Epithelial cell of esophagus (primary cell): ENCODE data around the gene AMY1C.
A peak's percentile ranks its signal among the peaks of the same experiment; 100 is the strongest.

ENCODE experiments used
- DNase-seq: peaks from one replicate; pipeline ENCODE4 v3.0.0; 2010; ENCODE audit warnings: low read depth
- H3K4me3 ChIP-seq: 2 replicates; pipeline ENCODE4 v1.5.1; 2011; ENCODE audit warnings: mild to moderate bottlenecking, low read length, control low read depth
- CTCF ChIP-seq: IDR thresholded peaks from 2 replicates; pipeline ENCODE4 v1.5.1; 2011; ENCODE audit warnings: low read depth, mild to moderate bottlenecking, low read length, control low read depth, inconsistent platforms; ENCODE audit not compliant: insufficient read depth; ENCODE audit errors: missing control alignments

Gene AMY1C

GRCh38 chr1:103783944-103784377 lies 34.3 kb downstream of the AMY1C start:
- no peak for DNase-seq
- TF ChIP-seq CTCF: no peak
- H3K4me3 ChIP-seq: no peak overlapping the region

DNA sequence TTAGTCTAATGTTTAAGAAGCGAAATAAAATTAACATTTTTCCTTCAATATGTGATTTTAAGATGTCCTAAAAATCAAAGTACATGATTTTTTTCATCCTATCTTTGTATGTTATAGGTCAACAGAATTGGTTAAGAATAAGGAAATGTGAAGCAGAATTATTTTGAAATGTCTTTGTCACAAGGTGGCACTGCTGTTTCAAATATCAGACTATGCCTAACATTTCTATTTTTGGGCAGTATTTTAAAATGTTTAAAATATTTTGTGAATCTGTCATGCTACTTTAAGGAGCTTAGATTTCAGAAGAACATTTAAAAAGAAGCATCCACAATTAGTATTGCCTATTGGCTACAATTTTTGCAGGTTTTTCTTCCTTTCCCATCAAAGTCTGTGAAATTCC lies 38.7 kb downstream of the AMY1C start:
- peak; percentile 6 for TF ChIP-seq CTCF
- DNase-seq: peak; percentile 13
- H3K4me3 ChIP-seq: no peak overlapping the region

GRCh38 chr1:103790172-103790571 lies 40.5 kb downstream of the AMY1C start:
- no peak for TF ChIP-seq CTCF

More at GRCh38 chr1:103790172-103790571, 40.5 kb downstream of the AMY1C start:
- no peak overlapping the region for H3K4me3 ChIP-seq
- DNase-seq: no peak
